NCI-H446 treated with DMSO at 0.1 percent for 48 hours (cell line): Measurements from ENCODE around the gene TMEM255B.
"Not testable (repeated sequence)": the region's sequence is repeated elsewhere in the genome, so short reads cannot be mapped to it uniquely, and the experiment has no call there.

Source experiments
- DNase-seq: peaks from one replicate; lab custom pipeline; 2025; lab: John Stamatoyannopoulos, UW

The TMEM255B gene

DNA sequence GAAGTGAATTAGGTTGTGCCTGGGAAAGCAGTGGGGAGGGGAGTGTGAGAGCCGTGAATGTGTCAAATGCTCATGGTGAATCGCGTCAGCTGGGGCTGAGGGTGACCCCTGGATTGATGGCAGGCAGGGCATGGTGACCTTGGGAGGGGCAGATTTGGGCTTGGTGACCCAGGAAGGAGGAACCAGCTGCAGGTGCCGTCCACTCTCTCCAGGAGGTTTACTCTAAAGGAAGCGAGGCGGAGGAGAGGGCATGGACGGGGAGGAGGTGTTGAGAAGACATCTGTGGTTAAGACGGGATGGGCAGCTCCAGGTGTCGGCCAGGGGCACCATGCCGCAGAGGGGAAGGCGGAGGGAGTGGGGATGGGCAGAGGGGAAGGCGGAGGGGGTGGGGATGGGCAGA is 28.7 kb downstream of the TMEM255B start:
- no peak for DNase-seq

- DNase-seq: no peak
Observed at GRCh38 chr13:113788413-113789135, 29.5 kb downstream of the TMEM255B start.

DNA sequence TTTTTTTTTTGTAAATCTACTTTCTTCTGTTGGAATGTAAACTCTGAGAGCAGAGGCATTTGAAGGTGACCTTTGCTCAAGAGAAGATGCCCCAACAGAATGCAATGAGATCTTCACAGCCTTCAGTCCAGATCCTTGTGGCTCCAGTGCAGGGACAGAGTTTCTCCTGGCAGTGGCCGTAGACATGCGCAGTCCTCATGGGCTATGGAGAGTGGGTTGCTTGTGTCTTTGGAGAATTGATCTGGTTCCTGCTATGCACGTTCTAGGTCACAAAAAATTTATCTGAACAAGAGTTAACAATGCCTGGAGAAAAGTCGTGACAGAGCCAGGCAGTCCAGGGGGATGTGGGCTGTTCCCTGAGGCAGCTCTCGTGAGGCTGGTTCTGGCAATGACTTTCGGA is 30.1 kb downstream of the TMEM255B start:
- DNase-seq: no peak

DNA sequence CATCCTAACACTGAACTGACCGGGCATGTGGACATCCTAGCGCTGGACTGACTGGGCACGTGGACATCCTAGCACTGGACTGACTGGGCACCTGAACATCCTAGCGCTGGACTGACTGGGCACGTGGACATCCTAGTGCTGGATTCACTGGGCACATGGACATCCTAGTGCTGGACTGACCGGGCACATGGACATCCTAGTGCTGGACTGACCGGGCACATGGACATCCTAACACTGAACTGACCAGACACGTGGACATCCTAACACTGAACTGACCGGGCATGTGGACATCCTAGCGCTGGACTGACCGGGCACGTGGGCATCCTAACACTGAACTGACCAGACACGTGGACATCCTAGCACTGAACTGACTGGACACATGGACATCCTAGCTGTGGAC is 30.9 kb downstream of the TMEM255B start:
- DNase-seq: not testable (repeated sequence)

DNA sequence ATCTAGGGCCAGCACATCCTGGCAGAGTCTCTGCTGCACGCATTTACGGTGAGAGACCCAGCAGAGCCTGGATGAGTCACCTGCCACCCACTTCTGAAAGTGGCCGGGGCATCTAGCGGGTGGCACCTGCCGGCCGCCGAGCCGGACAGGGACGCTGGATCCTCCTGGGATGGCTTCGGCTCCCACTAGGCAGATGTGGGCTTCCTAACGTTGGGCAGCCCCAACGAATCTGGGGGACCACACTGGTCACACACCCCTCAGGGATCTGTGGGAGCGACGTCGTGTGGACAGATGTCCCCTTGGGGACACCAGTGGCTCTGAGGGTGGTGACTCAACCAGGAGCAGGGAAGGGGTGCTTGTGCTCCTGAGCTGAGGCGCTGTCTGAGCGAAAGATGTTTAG is 32.2 kb downstream of the TMEM255B start:
- DNase-seq: no peak

GRCh38 chr13:113791761-113792160 is 32.7 kb downstream of the TMEM255B start:
- no peak for DNase-seq

- DNase-seq: no peak
Observed at GRCh38 chr13:113792236-113792770, 33.3 kb downstream of the TMEM255B start.

GRCh38 chr13:113792886-113793717 is 34.1 kb downstream of the TMEM255B start:
- DNase-seq: no peak

DNA sequence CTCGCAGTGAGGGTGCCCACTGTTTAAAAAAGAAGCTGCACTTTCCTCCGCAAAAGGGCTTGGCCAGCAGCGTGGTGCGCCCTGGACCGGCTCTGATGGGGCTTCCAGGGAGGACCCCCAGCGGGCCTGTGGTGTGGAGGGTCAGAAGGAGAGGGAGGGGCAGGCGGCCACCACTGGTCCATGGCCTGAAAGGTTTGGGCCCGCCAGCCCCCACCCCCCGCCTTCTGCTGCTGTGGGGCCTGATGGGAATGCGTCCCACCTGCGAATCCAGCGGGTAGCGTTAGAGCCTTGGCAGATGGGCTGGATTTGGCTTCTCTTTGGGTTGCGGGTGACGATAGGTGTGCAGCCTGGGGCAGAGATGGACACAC is 34.7 kb downstream of the TMEM255B start:
- DNase-seq: no peak

DNA sequence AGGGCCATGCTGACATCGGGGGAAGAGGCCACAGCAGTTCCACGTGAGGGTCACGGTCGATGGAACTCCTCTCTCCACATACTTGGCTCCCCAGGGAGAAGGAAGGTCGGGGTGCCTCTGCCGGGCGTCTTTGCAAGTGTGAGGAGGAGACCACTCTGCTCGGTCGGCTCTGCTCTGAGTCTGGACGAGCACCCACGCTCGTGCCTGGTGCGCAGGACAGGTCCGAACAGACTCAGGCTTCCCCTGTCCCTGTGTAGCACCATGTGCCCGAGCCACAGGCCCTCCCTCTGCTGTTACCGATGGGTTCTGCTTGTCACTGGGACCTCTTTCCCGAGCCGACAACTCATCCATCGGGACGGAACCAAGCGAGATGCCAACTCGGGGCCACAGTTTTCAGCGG is 35.1 kb downstream of the TMEM255B start:
- DNase-seq: no peak

DNA sequence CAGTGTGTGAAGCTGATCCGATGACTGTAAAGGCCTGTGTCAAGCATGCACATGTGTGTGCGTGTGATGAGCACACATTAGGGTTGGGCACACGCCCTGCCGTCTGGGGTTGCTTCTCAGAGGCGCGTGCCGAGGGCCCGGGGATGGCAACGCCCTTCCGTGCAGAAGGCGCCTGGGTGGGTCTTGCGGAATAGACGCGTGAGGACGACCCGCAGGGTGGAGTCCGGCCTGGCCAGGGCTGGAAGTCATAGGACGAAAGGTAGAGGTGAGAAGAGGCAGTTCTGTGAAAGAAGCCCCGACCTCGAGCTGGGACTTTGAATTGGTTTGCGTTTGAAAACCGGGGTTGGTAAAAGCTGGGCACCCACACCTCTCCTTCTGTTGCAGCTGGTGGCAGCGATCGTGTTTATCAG is 35.7 kb downstream of the TMEM255B start:
- DNase-seq: no peak

GRCh38 chr13:113795362-113795761 is 36.3 kb downstream of the TMEM255B start:
- not testable (repeated sequence) for DNase-seq

DNA sequence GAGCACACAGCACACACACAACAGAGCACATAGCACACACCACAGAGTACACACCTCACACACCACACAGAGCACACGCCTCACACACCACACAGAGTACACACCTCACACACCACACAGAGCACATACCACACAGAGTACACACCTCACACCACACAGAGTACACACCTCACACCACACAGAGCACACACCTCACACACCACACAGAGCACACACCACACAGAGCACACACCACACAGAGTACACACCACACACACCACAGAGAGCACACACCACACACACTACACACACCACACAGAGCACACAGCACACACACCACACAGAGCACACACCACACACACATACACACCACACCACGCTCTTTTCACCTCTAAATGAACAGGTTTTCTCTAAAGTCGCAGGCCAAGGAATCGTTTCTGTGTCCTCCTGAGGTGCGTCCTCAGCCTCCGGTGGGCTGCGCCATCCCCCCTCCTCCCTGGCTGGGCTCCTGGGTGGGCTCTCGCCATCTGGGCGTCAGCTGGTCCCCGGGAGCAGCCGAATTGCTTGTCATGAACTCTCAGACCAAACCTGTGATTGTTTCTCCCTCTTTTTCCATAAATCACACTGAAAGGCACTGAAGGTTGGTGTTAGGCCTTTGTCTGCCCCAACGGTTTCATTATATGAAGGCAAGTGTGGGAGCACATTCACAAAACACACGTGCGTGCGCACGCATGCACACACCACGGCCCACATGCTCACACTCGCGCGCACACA is 37.4 kb downstream of the TMEM255B start:
- DNase-seq: no peak

- no peak for DNase-seq
Observed at GRCh38 chr13:113796964-113797676, 38.1 kb downstream of the TMEM255B start.

DNA sequence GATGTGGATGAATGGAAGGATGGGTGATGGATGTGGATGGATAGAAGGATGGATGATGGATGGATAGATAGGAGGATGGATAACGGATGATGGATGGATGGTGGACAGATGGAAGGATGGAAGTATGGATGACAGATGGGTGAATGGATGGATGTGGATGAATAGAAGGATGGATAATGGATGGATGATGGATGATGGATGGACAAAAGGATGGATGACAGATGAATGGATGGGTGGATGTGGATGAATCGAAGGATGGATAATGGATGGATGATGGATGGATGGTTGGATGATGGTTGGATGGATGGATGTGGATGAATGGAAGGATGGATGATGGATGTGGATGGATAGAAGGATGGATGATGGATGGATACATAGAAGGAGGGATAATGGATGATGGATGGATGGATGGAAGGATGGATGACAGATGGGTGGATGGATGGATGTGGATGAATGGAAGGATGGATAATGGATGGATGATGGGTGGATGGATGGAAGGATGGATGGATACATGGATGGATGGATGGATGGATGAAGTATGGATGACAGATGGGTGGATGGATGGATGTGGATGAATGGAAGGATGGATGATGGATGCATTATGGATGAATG is 39.3 kb downstream of the TMEM255B start:
- DNase-seq: no peak

GRCh38 chr13:113800576-113800926 is 41.5 kb downstream of the TMEM255B start:
- DNase-seq: no peak

- DNase-seq: no peak
Observed at GRCh38 chr13:113801289-113801961, 42.4 kb downstream of the TMEM255B start.

DNA sequence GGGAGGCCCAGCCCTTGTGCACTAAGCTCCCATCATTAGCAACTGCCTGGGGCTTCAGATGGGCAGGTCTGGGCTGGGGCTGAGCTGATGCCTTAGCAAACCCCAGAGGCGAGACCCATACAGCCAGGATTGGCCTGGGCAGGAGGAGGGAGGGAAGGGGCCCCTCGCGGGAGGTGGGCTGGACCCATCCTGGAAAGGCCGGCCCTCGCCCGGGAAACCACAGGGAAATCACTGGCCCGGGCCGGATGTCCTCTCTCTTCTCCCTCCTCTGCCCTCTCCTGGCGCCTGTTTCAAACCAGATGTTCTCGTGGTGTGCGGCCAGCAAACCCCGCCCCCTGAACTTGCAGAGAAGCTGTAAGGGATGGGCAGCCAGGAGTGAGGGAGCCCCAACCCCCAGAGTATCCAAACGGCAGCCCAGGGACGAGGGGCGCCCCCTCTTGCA is 43.1 kb downstream of the TMEM255B start:
- DNase-seq: no peak

- no peak for DNase-seq
Observed at GRCh38 chr13:113802761-113803160, 43.7 kb downstream of the TMEM255B start.

DNA sequence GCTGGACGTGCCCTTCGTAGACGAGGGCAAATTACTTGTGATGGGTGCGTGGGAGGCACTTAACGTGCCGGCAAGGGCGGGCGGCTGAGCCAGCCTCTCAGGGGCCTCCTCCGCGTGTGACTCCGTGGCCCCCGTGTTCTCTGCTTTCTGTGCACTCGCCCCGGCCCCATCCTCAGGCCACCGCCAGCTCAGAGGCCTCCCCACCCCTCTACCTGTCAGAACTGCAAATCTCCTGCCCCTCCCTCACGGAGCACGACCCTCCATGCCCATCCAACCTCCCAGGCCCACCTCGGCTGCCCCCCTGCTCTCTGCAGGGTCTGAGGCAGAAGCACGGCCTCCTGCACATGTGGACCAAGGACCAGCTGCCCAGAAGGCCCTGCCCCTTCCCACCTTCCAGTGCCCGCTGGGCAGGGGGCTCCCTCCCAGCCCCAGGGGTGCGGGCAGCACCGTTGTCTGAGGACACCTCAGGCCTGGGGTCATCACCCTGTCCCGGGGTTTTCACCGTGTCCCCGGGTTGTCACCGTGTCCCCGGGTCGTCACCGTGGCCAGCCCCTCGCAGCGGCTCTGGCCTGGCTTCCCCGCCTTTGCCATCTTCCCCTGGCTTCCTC is 44.5 kb downstream of the TMEM255B start:
- DNase-seq: no peak
